Right lobe of liver (tissue), 6 donors: ENCODE measurements around the gene GSTCD. TPM values are rescaled to one million over a fixed set of nuclear protein-coding genes. Genes with fewer than 3 reads are reported as not detected.
"Not testable (repeated sequence)": the region's sequence is repeated elsewhere in the genome, so short reads cannot be mapped to it uniquely, and the experiment has no call there.

ENCODE experiments used
- ATAC-seq, 4 donors: fragments of 200-7000 bp; cut with Tn5 transposase; one replicate each; pipeline ENCODE4 v1.9.1; 2020; ENCODE audit warnings: mild to moderate bottlenecking in 4 of 4, moderate library complexity in 4 of 4
- DNase-seq, 3 donors: peaks; one replicate each; pipeline ENCODE4 v3.0.0-alpha.2; 2020
- H3K27ac ChIP-seq, 3 donors: fragments of 200-600 bp; one replicate each; pipeline ENCODE4 v1.8.0; 2022
- H3K27me3 ChIP-seq, 2 donors: fragments of 200-600 bp; one replicate each; pipeline ENCODE4 v1.8.0; 2022
- H3K36me3 ChIP-seq, 4 donors: fragments of 200-600 bp; sonication (generic) in 1 of 4; one replicate each; pipeline versions ENCODE4 v1.5.1 to v1.8.0; 2017 to 2022; ENCODE audit warnings: control low read depth in 1 of 4
- H3K4me1 ChIP-seq, 4 donors: fragments of 200-600 bp; sonication (generic) in 1 of 4; one replicate each; pipeline versions ENCODE4 v1.5.1 to v1.8.0; 2017 to 2022; ENCODE audit warnings: control low read depth in 1 of 4
- H3K4me3 ChIP-seq, 3 donors: fragments of 200-600 bp; one replicate each; pipeline ENCODE4 v1.8.0; 2022
- H3K9me3 ChIP-seq, 4 donors: fragments of 200-600 bp; sonication (generic) in 1 of 4; one replicate each; pipeline versions ENCODE4 v1.5.1 to v1.8.0; 2017 to 2022; ENCODE audit warnings: control low read depth in 1 of 4
- CTCF ChIP-seq, 4 donors: fragments of 200-600 bp in 3 of 4; fragments of 450-650 bp in 1 of 4; IDR thresholded peaks; one replicate each; pipeline versions ENCODE4 v1.5.1 to v1.8.0; 2016 to 2022; ENCODE audit warnings: antibody characterized with exemption in 4 of 4, mild to moderate bottlenecking in 2 of 4
- POLR2A ChIP-seq: fragments of 450-650 bp; IDR thresholded peaks from one replicate; pipeline ENCODE4 v1.6.1; 2017; ENCODE audit warnings: antibody characterized with exemption, mild to moderate bottlenecking
- whole genome bisulfite sequencing: methylation state at CpG from one replicate; pipeline ENCODE4 v1.1.6; 2018; ENCODE audit warnings: low coverage, low lambda C conversion rate; ENCODE audit not compliant: insufficient coverage; ENCODE audit errors: missing lambda C conversion rate; 5-methylcytosine and 5-hydroxymethylcytosine counted together
- intact Hi-C, 2 donors: fragments of 100-400 bp; cut with DNase I; formaldehyde crosslinking; loops; one replicate each; pipeline versions ENCODE4 v1.11.2 to v1.14.1; 2022
- total RNA-seq, 6 experiments: library from RNA; depleted of rRNA in 2 of 6; stranded (reverse); fragments of >200 nt in 2 of 6; fragmentation: NEBNext Ultra II Directional in 3 of 6; extraction: Animal tissue kit (Norgen Biotek cat#: 25700) in 3 of 6; gene quantifications; one replicate each; pipeline versions ENCODE4 v1.1.0 to v1.2.4, GENCODE V29; 2016 to 2023
- donor health status: DM: no; HTN: yes; CAD: no.
- donor health status: DM: no; HTN: no; CAD: no.
- donor health status: DM: no; HTN: no; CAD: no.
- donor health status: DM: no; HTN: yes; CAD: no.
- donor health status: DM: no; HTN: yes; CAD: no.

GSTCD gene
- total RNA-seq, 6 experiments from 2014 or later: 2.6 to 11.0 (median 3.6) TPM

GRCh38 chr4:105767579-105767978 lies 59.0 kb downstream of the GSTCD start:
- H3K9me3 ChIP-seq: peaks cover 0 to 3% (median 0%) of the 10 kb centered on the region in 4 donors
- H3K27ac ChIP-seq: no peak overlapping the region
- no peaks in the 10 kb centered on the region for H3K4me1 ChIP-seq
- H3K36me3 ChIP-seq: no peaks in the 10 kb centered on the region
- intact Hi-C loops: no loop called here
- no peak for TF ChIP-seq CTCF (IDR thresholded peaks at IDR 0.05)
- no peak for TF ChIP-seq POLR2A
- WGBS: 85% methylated on average over 2 of the region's 2 CpGs
- no peak for DNase-seq
- no peak overlapping the region for H3K4me3 ChIP-seq
- ATAC-seq: no peak
- H3K27me3 ChIP-seq: no peaks in the 10 kb centered on the region

GRCh38 chr4:105770524-105770923 lies 61.9 kb downstream of the GSTCD start:
- H3K27ac ChIP-seq, H3K4me3 ChIP-seq, H3K4me1 ChIP-seq, H3K36me3 ChIP-seq, ATAC-seq, H3K9me3 ChIP-seq, H3K27me3 ChIP-seq, DNase-seq, intact Hi-C loops: not testable (repeated sequence)

GRCh38 chr4:105772065-105772464 lies 63.5 kb downstream of the GSTCD start:
- H3K36me3 ChIP-seq, ATAC-seq, H3K4me3 ChIP-seq, intact Hi-C loops, H3K9me3 ChIP-seq, H3K27me3 ChIP-seq, H3K27ac ChIP-seq, DNase-seq, H3K4me1 ChIP-seq: not testable (repeated sequence)

- ATAC-seq, H3K27me3 ChIP-seq, H3K36me3 ChIP-seq, H3K4me1 ChIP-seq, intact Hi-C loops, DNase-seq, H3K27ac ChIP-seq, H3K9me3 ChIP-seq, H3K4me3 ChIP-seq: not testable (repeated sequence)
- WGBS: no CpG with 5 or more reads among the region's 9 CpGs
Observed at GRCh38 chr4:105775760-105776415, 67.3 kb downstream of the GSTCD start.

GRCh38 chr4:105780176-105780575 lies 71.6 kb downstream of the GSTCD start:
- intact Hi-C loops: no loop called here
- 70% methylated on average over 2 of the region's 2 CpGs for WGBS
- no peak for DNase-seq

GRCh38 chr4:105784761-105785160 lies 76.2 kb downstream of the GSTCD start:
- no peaks in the 10 kb centered on the region for H3K9me3 ChIP-seq
- 92% methylated on average over 2 of the region's 2 CpGs for WGBS
- intact Hi-C loops: no loop called here
- no peak overlapping the region for H3K27ac ChIP-seq
- no peaks in the 10 kb centered on the region for H3K4me1 ChIP-seq
- no peak overlapping the region for H3K4me3 ChIP-seq
- no peak for DNase-seq
- H3K27me3 ChIP-seq: no peaks in the 10 kb centered on the region
- no peaks in the 10 kb centered on the region for H3K36me3 ChIP-seq
- TF ChIP-seq POLR2A: no peak
- no peak for TF ChIP-seq CTCF (IDR thresholded peaks at IDR 0.05)
- no peak for ATAC-seq

More at GRCh38 chr4:105780176-105780575, 71.6 kb downstream of the GSTCD start:
- TF ChIP-seq CTCF (IDR thresholded peaks at IDR 0.05) (no peak), POLR2A (no peak)
- Histone ChIP-seq H3K4me1 (no peaks in the 10 kb centered on the region), H3K4me3 (no peak overlapping the region), H3K36me3 (no peaks in the 10 kb centered on the region), H3K27me3 (no peaks in the 10 kb centered on the region), H3K9me3 (no peaks in the 10 kb centered on the region), H3K27ac (no peak overlapping the region)
- ATAC-seq: peak in 1 of 4 donors; percentile 39
